Type B pancreatic cell (in vitro differentiated cells): Measurements from ENCODE around the gene IFRD2. TPM values are rescaled to one million over a fixed set of nuclear protein-coding genes. Genes with fewer than 3 reads are reported as not detected.
"Not testable (repeated sequence)": the region's sequence is repeated elsewhere in the genome, so short reads cannot be mapped to it uniquely, and the experiment has no call there.

Source experiments
- DNase-seq: peaks from one replicate; pipeline ENCODE4 v3.0.0; 2021; ENCODE audit warnings: mixed read lengths; ENCODE audit not compliant: unreplicated experiment; ENCODE audit errors: extremely low spot score
- H3K27ac Mint-ChIP-seq: 2 replicates; pipeline ENCODE4 v1.8.0; 2021; ENCODE audit warnings: mild to moderate bottlenecking, mixed read lengths
- H3K27me3 Mint-ChIP-seq: 2 replicates; pipeline ENCODE4 v1.8.0; 2021; ENCODE audit warnings: mixed read lengths
- H3K36me3 Mint-ChIP-seq: 2 replicates; pipeline ENCODE4 v1.8.0; 2021; ENCODE audit warnings: mixed read lengths
- H3K4me1 Mint-ChIP-seq: one replicate; pipeline ENCODE4 v1.8.0; 2021; ENCODE audit warnings: mixed read lengths; ENCODE audit not compliant: unreplicated experiment
- H3K4me3 Mint-ChIP-seq: 2 replicates; pipeline ENCODE4 v1.8.0; 2021; ENCODE audit warnings: mild to moderate bottlenecking, mixed read lengths
- H3K9me3 Mint-ChIP-seq: 2 replicates; pipeline ENCODE4 v1.8.0; 2021; ENCODE audit warnings: mixed read lengths
- CTCF ChIP-seq: fragments of 200-600 bp; sonication (generic); conservative IDR thresholded peaks from 2 replicates; pipeline ENCODE4 v1.5.0; 2021; ENCODE audit warnings: antibody characterized with exemption, mild to moderate bottlenecking
- total RNA-seq: library from RNA; stranded (reverse); gene quantifications from 2 replicates; pipeline ENCODE4 v1.2.1, GENCODE V29; 2021; ENCODE audit warnings: low replicate concordance

Gene IFRD2
- total RNA-seq, 1 donor from 2014 or later, result 80.5 TPM

DNA sequence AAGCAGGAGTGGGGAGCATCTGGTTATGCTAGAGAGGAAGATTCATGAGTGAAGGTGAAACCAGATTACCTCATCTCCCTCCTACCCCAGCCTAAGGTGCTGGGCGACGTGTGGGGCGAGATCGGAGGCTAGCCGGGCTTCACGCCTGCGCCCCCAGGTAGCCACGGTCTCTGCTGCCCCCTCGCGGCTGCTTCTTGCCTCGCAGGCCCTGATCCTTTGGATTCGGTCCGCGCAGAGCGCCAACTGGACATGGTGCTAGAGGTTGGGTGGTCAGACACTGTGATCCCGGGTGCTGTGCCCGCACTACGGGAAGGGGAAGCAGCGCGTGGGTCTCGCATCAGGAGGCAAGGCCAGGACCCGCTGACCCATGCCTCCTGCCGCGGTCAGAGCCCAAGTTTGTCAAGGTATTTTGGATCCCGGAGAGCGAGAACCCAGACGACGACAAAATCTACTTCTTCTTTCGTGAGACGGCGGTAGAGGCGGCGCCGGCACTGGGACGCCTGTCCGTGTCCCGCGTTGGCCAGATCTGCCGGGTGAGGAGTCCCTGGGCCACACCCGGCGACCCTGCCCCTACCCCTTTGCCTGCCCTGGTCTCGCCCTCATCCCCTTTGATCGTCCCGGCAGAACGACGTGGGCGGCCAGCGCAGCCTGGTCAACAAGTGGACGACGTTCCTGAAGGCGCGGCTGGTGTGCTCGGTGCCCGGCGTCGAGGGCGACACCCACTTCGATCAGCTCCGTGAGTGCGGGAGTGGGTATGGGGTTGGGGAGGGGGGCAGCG lies 19.1 kb downstream of the IFRD2 start:
- peaks cover 9% of the 10 kb centered on the region for H3K36me3 Mint-ChIP-seq
- peak overlapping the region; percentile 80 for H3K27ac Mint-ChIP-seq
- peaks cover 38% of the 10 kb centered on the region for H3K4me1 Mint-ChIP-seq
- H3K9me3 Mint-ChIP-seq, result no peaks in the 10 kb centered on the region
- peaks cover 32% of the 10 kb centered on the region for H3K27me3 Mint-ChIP-seq
- H3K4me3 Mint-ChIP-seq, result peak overlapping the region; percentile 79
- peak; percentile 92 for DNase-seq
- peak; percentile 100 for TF ChIP-seq CTCF

GRCh38 chr3:50272538-50272910 lies 19.7 kb downstream of the IFRD2 start:
- H3K27me3 Mint-ChIP-seq, result peaks cover 26% of the 10 kb centered on the region
- peak overlapping the region; percentile 79 for H3K4me3 Mint-ChIP-seq
- not testable (repeated sequence) for H3K9me3 Mint-ChIP-seq, DNase-seq, H3K36me3 Mint-ChIP-seq
- peaks cover 38% of the 10 kb centered on the region for H3K4me1 Mint-ChIP-seq
- peak overlapping the region; percentile 80 for H3K27ac Mint-ChIP-seq

DNA sequence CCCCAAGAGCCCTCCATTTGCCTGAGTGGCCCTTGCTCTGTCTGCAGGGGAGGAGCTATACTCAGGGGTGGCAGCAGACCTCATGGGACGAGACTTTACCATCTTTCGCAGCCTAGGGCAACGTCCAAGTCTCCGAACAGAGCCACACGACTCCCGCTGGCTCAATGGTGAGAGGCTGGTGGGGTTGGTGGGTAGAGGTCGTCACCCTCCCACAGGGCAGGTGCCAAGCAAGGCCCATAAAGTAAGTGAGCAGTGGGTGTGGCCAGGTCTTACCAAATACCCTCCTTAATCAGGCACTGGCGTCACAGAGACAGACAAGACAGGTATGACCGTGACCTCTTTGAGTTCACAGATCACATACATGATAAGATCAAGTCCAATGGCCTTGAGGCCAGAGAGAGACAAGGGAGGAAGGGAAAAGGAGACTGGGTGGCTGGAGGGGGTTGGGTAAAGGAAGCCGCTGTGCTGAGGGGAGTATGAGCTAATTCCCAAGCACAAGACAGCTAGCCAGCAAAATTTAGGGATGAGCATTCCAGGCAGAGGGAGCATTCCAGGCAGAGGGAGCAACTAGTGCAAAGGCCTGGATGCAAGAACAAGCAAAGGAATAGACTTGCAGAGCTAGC lies 20.8 kb downstream of the IFRD2 start:
- H3K36me3 Mint-ChIP-seq, result peaks cover 9% of the 10 kb centered on the region
- H3K27me3 Mint-ChIP-seq, result peaks cover 25% of the 10 kb centered on the region
- no peaks in the 10 kb centered on the region for H3K9me3 Mint-ChIP-seq
- H3K27ac Mint-ChIP-seq, result peak overlapping the region; percentile 70
- no peak for DNase-seq
- peaks cover 41% of the 10 kb centered on the region for H3K4me1 Mint-ChIP-seq
- H3K4me3 Mint-ChIP-seq, result peak overlapping the region; percentile 72
- no peak for TF ChIP-seq CTCF

GRCh38 chr3:50270422-50271224 lies 21.6 kb downstream of the IFRD2 start:
- Mint-ChIP-seq H3K27ac (peak overlapping the region; percentile 70), H3K4me3 (no peak overlapping the region), H3K4me1 (peaks cover 47% of the 10 kb centered on the region), H3K9me3 (no peaks in the 10 kb centered on the region), H3K36me3 (peaks cover 9% of the 10 kb centered on the region), H3K27me3 (peaks cover 20% of the 10 kb centered on the region)
- no peak for DNase-seq
- TF ChIP-seq CTCF, result no peak

DNA sequence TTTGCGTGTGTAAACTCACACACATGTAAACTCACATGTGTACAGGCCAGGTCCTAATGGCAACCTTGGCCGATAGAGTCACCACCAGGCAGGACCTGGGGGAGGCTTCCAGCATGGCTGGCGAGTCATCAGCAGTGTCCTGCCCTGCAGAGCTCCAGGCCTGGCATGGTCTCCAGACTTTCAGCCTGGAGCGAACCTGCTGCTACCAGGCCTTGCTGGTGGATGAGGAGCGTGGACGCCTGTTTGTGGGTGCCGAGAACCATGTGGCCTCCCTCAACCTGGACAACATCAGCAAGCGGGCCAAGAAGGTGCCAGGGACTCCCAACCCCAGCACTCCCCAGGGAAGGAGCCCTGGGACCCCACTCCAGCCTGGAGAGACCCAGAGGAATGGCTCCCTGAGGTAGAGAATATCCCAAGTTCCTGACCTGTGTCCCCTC lies 22.2 kb downstream of the IFRD2 start:
- Mint-ChIP-seq H3K27ac (peak overlapping the region; percentile 26), H3K36me3 (peaks cover 9% of the 10 kb centered on the region), H3K4me3 (peak overlapping the region; percentile 41), H3K9me3 (no peaks in the 10 kb centered on the region), H3K27me3 (peaks cover 14% of the 10 kb centered on the region), H3K4me1 (peaks cover 43% of the 10 kb centered on the region)
- no peak for TF ChIP-seq CTCF
- DNase-seq, result no peak

DNA sequence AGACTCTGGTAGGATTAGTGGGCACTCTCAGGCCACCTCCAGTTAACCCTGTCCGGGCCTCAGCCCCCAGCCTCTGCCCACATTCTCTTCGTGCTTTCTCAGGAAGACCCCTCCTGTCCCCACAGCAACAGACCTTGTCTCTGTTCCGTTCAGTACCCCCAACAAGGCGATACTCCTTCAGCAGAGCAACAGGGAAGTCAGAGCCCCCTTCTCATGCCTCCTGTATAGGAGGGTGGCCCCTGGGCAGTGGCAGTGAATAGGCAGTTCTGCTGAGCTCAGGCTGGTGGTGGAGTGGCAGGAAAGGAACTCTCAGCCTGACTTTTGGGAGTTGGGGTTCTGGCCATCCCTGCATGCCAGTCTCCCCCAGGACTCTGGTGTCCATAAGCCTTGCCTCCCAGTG lies 22.8 kb downstream of the IFRD2 start:
- Mint-ChIP-seq H3K27me3 (peaks cover 10% of the 10 kb centered on the region), H3K4me1 (peaks cover 42% of the 10 kb centered on the region), H3K36me3 (peaks cover 7% of the 10 kb centered on the region), H3K9me3 (no peaks in the 10 kb centered on the region), H3K27ac (peak overlapping the region; percentile 73), H3K4me3 (peak overlapping the region; percentile 76)
- TF ChIP-seq CTCF, result no peak
- DNase-seq, result no peak
